Fibroblast of skin of right quadriceps (primary cell): Measurements from ENCODE around the gene PIP5K1A.
A peak's percentile ranks its signal among the peaks of the same experiment; 100 is the strongest.
"Not testable (repeated sequence)": the region's sequence is repeated elsewhere in the genome, so short reads cannot be mapped to it uniquely, and the experiment has no call there.

ENCODE experiments used
- DNase-seq: peaks from one replicate; pipeline ENCODE4 v3.0.0-alpha.2; 2013

The PIP5K1A gene

GRCh38 chr1:151198254-151199127 lies at the start of gene PIP5K1A:
PIP5K1A (plus strand) TSS chr1:151198552; CDS start chr1:151198997, 445 bp downstream.
- DNase-seq: peak; percentile 98

- no peak for DNase-seq
These were observed 41.9 kb upstream of the PIP5K1A start, which contains the start of gene TNFAIP8L2 for GRCh38 chr1:151156515-151156819. TNFAIP8L2 (plus strand) TSS chr1:151156649; CDS start chr1:151158698, 2,049 bp downstream.

GRCh38 chr1:151157067-151157531 lies 41.3 kb upstream of the PIP5K1A start:
- DNase-seq: no peak

- no peak for DNase-seq
These were observed 40.0 kb upstream of the PIP5K1A start for GRCh38 chr1:151158326-151158725.

- no peak for DNase-seq
These were observed 39.6 kb upstream of the PIP5K1A start for GRCh38 chr1:151158751-151159251.

GRCh38 chr1:151159373-151159772 lies 39.0 kb upstream of the PIP5K1A start:
- DNase-seq: no peak

GRCh38 chr1:151164732-151165280 lies 33.5 kb upstream of the PIP5K1A start:
- no peak for DNase-seq

GRCh38 chr1:151165281-151165737 lies 33.0 kb upstream of the PIP5K1A start:
- peak; percentile 61 for DNase-seq

- peak; percentile 100 for DNase-seq
These were observed 32.4 kb upstream of the PIP5K1A start, which contains the start of the genes LYSMD1 and SCNM1 for GRCh38 chr1:151165738-151166504. LYSMD1 (minus strand) TSS chr1:151165902; CDS start chr1:151165258, 644 bp downstream. SCNM1 (plus strand) TSS chr1:151166144; CDS start chr1:151166153, 9 bp downstream.

- DNase-seq: peak; percentile 55
These were observed 31.8 kb upstream of the PIP5K1A start for GRCh38 chr1:151166505-151166956.

- no peak for DNase-seq
These were observed 31.2 kb upstream of the PIP5K1A start for GRCh38 chr1:151167116-151167515.

GRCh38 chr1:151171190-151171589 lies 27.2 kb upstream of the PIP5K1A start:
- no peak for DNase-seq

GRCh38 chr1:151175041-151175741 lies 23.2 kb upstream of the PIP5K1A start:
- DNase-seq: no peak

- DNase-seq: peak; percentile 12
These were observed 22.5 kb upstream of the PIP5K1A start, which contains the start of gene TMOD4 for GRCh38 chr1:151175863-151176262. TMOD4 (minus strand) TSS chr1:151175981; CDS start chr1:151174875, 1,106 bp downstream.

GRCh38 chr1:151176514-151177045 lies 21.8 kb upstream of the PIP5K1A start:
- no peak for DNase-seq

- no peak for DNase-seq
These were observed 14.1 kb upstream of the PIP5K1A start for GRCh38 chr1:151184211-151184610.

- no peak for DNase-seq
These were observed 11.1 kb upstream of the PIP5K1A start for GRCh38 chr1:151187205-151187604.

- not testable (repeated sequence) for DNase-seq
These were observed 9.7 kb upstream of the PIP5K1A start for GRCh38 chr1:151188667-151189066.

- DNase-seq: peak; percentile 89
These were observed 8.5 kb upstream of the PIP5K1A start, which contains the start of gene VPS72 for GRCh38 chr1:151189637-151190445. VPS72 (minus strand) TSS chr1:151190197; CDS start chr1:151190121, 76 bp downstream.

GRCh38 chr1:151192047-151192446 lies 6.3 kb upstream of the PIP5K1A start:
- no peak for DNase-seq

- no peak for DNase-seq
These were observed 5.0 kb upstream of the PIP5K1A start for GRCh38 chr1:151193304-151193703.
